BLaER1 treated with 17β-estradiol and CSF1 and Interleukin-3, amounts not matched to agents 10 nM and 100 nM (cell line): ENCODE results near the gene RPS6KA2.
A peak's percentile ranks its signal among the peaks of the same experiment; 100 is the strongest.
"Not testable (repeated sequence)": the region's sequence is repeated elsewhere in the genome, so short reads cannot be mapped to it uniquely, and the experiment has no call there.

Experiments
- H3K27ac ChIP-seq, 11 experiments: shearing (Covaris generic); formaldehyde crosslinking; 2 replicates each; pipeline ENCODE4 v1.8.1; 2022
- H3K27me3 ChIP-seq, 11 experiments: shearing (Covaris generic); formaldehyde crosslinking; 2 replicates each; pipeline ENCODE4 v1.8.1; 2022
- H3K36me3 ChIP-seq, 11 experiments: shearing (Covaris generic); formaldehyde crosslinking; 2 replicates each; pipeline ENCODE4 v1.8.1; 2022
- H3K4me1 ChIP-seq, 10 experiments: shearing (Covaris generic); formaldehyde crosslinking; 2 replicates each; pipeline ENCODE4 v1.8.1; 2022
- H3K4me2 ChIP-seq, 11 experiments: shearing (Covaris generic); formaldehyde crosslinking; 2 replicates each; pipeline ENCODE4 v1.8.1; 2022
- H3K4me3 ChIP-seq, 10 experiments: shearing (Covaris generic); formaldehyde crosslinking; 2 replicates each; pipeline ENCODE4 v1.8.1; 2022
- H3K9ac ChIP-seq, 11 experiments: shearing (Covaris generic); formaldehyde crosslinking; 2 replicates each; pipeline ENCODE4 v1.8.1; 2022
- H3K9me3 ChIP-seq, 11 experiments: shearing (Covaris generic); formaldehyde crosslinking; replicated peaks in 1 of 11; 2 replicates each; pipeline ENCODE4 v1.8.1; 2022
- H4K20me1 ChIP-seq, 11 experiments: shearing (Covaris generic); formaldehyde crosslinking; 2 replicates each; pipeline ENCODE4 v1.8.1; 2022
- Cebpa-rat ChIP-seq, 11 experiments: shearing (Covaris generic); IDR thresholded peaks; 2 replicates each; pipeline ENCODE4 v1.8.1; 2022

The RPS6KA2 gene

GRCh38 chr6:166538297-166539010 lies 88.6 kb downstream of the RPS6KA2 start:
- Histone ChIP-seq H3K27me3 (no peaks in the 10 kb centered on the region), H3K4me3 (no peak overlapping the region), H3K4me1 (peaks cover 32 to 50% (median 42%) of the 10 kb centered on the region in 10 experiments), H4K20me1 (peaks cover 0 to 28% (median 0%) of the 10 kb centered on the region in 11 experiments; a peak in 2 of 22 replicates), H3K4me2 (peak overlapping the region in 6 of 11 experiments; percentile 18 to 95 (median 87); a peak in 8 of 22 replicates), H3K9ac (no peak overlapping the region), H3K9me3 (no peaks in the 10 kb centered on the region), H3K36me3 (peaks cover 0 to 25% (median 0%) of the 10 kb centered on the region in 11 experiments; a peak in 3 of 22 replicates), H3K27ac (no peak overlapping the region)
- no peak for TF ChIP-seq Cebpa-rat (IDR thresholded peaks at IDR 0.05)

- no peak for TF ChIP-seq Cebpa-rat (IDR thresholded peaks at IDR 0.05)
- H3K4me2 ChIP-seq, result no peak overlapping the region
- peaks cover 0 to 50% (median 0%) of the 10 kb centered on the region in 11 experiments; a peak in 4 of 22 replicates for H3K36me3 ChIP-seq
- H3K27ac ChIP-seq, result no peak overlapping the region
- no peak overlapping the region for H3K9ac ChIP-seq
- H3K4me3 ChIP-seq, result no peak overlapping the region
- peaks cover 9 to 20% (median 14%) of the 10 kb centered on the region in 10 experiments for H3K4me1 ChIP-seq
- no peaks in the 10 kb centered on the region for H4K20me1 ChIP-seq
- no peaks in the 10 kb centered on the region for H3K27me3 ChIP-seq
- H3K9me3 ChIP-seq, result no peaks in the 10 kb centered on the region
Measured at GRCh38 chr6:166534658-166535406, 92.2 kb downstream of the RPS6KA2 start.

DNA sequence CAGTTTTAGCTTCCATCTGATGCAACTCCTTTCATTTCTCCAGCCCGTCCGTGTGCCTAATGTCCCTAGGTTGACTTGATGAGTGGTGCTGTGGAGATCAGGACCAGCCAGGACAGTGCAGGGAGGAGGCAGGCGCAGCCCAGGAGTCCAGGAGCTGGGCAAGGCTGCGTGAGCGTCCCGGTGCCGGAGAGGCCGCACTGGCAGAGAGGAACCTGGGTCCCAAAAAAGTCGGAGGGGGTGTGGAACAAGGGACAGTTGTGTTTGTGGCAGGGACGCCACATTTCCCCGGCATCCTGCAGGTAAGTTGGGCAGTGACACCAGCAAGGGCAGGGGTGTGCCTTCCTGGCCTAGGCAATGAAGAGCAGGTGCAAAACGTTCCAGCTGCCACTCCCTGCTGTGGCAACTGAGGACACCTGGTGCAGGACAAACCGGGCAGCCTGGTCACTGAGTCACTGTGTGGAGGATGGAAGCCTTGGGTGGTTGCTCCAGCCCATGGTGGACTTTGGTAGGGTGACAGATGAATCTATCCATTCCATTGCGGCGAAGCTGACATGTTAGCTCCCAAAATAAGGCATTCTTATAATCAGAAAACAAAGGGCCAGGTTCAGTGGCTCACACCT lies 93.7 kb downstream of the RPS6KA2 start:
- Histone ChIP-seq H3K27me3 (no peaks in the 10 kb centered on the region), H3K27ac (no peak overlapping the region), H3K9ac (no peak overlapping the region), H3K9me3 (peaks cover 0 to 4% (median 0%) of the 10 kb centered on the region in 11 experiments; a peak in 1 of 22 replicates), H3K4me2 (no peak overlapping the region), H3K4me3 (no peak overlapping the region), H3K4me1 (peaks cover 0 to 5% (median under 1%) of the 10 kb centered on the region in 10 experiments; a peak in 6 of 20 replicates), H3K36me3 (peaks cover 0 to 55% (median 0%) of the 10 kb centered on the region in 11 experiments; a peak in 4 of 22 replicates), H4K20me1 (no peaks in the 10 kb centered on the region)
- TF ChIP-seq Cebpa-rat (IDR thresholded peaks at IDR 0.05), result no peak

GRCh38 chr6:166532302-166532701 lies 94.7 kb downstream of the RPS6KA2 start:
- H3K4me1 ChIP-seq, result no peaks in the 10 kb centered on the region
- peaks cover 0 to 50% (median 0%) of the 10 kb centered on the region in 11 experiments; a peak in 4 of 22 replicates for H3K36me3 ChIP-seq
- no peaks in the 10 kb centered on the region for H4K20me1 ChIP-seq
- no peak overlapping the region for H3K4me3 ChIP-seq
- no peak for TF ChIP-seq Cebpa-rat (IDR thresholded peaks at IDR 0.05)
- no peak overlapping the region for H3K27ac ChIP-seq
- no peak overlapping the region for H3K4me2 ChIP-seq
- no peaks in the 10 kb centered on the region for H3K27me3 ChIP-seq
- H3K9ac ChIP-seq, result no peak overlapping the region
- peaks cover 0 to 5% (median 0%) of the 10 kb centered on the region in 11 experiments; a peak in 3 of 22 replicates for H3K9me3 ChIP-seq

DNA sequence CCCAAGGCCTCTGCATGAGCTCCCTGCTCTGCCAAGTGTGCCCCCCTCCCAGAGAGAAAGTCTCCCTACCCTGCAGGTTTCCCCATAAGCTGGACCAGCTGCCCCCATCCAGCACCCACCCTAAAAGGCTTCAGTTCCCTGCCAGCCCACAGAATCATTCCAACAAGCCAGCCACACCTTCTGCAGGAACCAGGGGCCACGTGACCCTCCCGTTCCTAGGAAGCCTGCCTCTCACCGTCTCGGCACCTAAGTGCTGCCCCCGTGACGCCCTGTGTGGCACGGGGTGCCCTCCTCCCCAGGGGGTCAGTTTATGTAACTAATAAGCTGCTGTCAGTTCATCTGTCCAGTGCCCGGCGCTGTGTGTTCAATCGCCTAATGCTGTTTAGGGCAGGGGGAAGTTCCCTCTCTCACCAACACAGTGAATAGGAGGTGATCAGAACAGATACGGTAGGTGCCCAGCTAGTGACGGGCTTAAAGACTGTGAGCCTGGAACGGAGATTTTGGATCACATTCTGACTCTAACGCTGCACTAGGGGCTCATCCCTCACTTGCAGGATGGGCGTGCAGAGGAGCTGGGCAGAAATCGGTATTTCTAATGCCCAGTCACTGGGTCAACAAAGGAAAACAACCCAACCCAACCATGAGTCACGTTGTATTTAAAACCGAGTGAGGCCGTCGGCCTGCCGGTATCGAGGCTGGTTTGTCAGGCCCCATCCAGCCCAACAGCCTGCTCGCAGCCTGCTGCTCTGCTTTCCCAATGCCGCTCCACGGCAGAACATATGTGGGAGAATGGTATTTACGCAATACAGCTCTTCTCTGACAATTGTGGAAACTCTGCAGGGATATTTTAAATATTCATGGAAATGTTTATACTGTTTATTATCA lies 96.6 kb downstream of the RPS6KA2 start:
- Histone ChIP-seq H3K4me2 (no peak overlapping the region), H3K27ac (no peak overlapping the region), H3K36me3 (peaks cover 0 to 51% (median 0%) of the 10 kb centered on the region in 11 experiments; a peak in 5 of 22 replicates), H4K20me1 (no peaks in the 10 kb centered on the region), H3K27me3 (no peaks in the 10 kb centered on the region), H3K9me3 (peaks cover 0 to 9% (median 0%) of the 10 kb centered on the region in 11 experiments; a peak in 4 of 22 replicates), H3K4me1 (no peaks in the 10 kb centered on the region), H3K9ac (no peak overlapping the region), H3K4me3 (no peak overlapping the region)
- peak in 1 of 11 experiments; percentile 10; a peak in 1 of 22 replicates for TF ChIP-seq Cebpa-rat (IDR thresholded peaks at IDR 0.05)

- no peak for TF ChIP-seq Cebpa-rat (IDR thresholded peaks at IDR 0.05)
- no peak overlapping the region for H3K9ac ChIP-seq
- H3K27ac ChIP-seq, result no peak overlapping the region
- peaks cover 0 to 52% (median 0%) of the 10 kb centered on the region in 11 experiments; a peak in 5 of 22 replicates for H3K36me3 ChIP-seq
- no peaks in the 10 kb centered on the region for H3K4me1 ChIP-seq
- H3K27me3 ChIP-seq, result no peaks in the 10 kb centered on the region
- no peak overlapping the region for H3K4me2 ChIP-seq
- H3K9me3 ChIP-seq, result peaks cover 0 to 9% (median 0%) of the 10 kb centered on the region in 11 experiments; a peak in 4 of 22 replicates
- no peak overlapping the region for H3K4me3 ChIP-seq
- H4K20me1 ChIP-seq, result no peaks in the 10 kb centered on the region
Measured at GRCh38 chr6:166529586-166529985, 97.5 kb downstream of the RPS6KA2 start.

GRCh38 chr6:166529058-166529457 lies 98.0 kb downstream of the RPS6KA2 start:
- H3K27me3 ChIP-seq, H4K20me1 ChIP-seq, H3K27ac ChIP-seq, H3K4me2 ChIP-seq, H3K4me1 ChIP-seq, H3K9ac ChIP-seq, H3K4me3 ChIP-seq, H3K9me3 ChIP-seq: not testable (repeated sequence)
- peaks cover 0 to 52% (median 0%) of the 10 kb centered on the region in 11 experiments; a peak in 5 of 22 replicates for H3K36me3 ChIP-seq

DNA sequence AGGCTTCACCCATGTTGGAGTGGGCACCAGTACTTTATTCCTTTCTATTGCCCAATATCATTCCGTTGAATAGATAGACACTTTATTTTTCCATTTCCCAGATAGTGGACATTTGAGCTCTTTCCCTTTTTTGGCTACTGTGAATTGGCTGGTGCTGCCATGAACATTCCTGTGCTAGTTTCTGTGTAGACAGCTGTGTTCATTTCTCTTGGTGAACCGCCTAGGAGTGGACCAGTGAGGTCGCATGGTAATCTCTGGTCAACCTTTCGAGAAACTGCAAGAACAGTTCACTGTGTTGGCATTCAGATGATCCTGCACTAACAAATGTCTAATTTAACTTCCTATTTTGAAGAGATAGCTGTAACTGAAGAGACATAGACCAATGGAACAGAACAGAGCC lies 99.2 kb downstream of the RPS6KA2 start:
- Histone ChIP-seq H3K9me3 (peaks cover 0 to 9% (median 0%) of the 10 kb centered on the region in 11 experiments; a peak in 4 of 22 replicates), H3K4me2 (no peak overlapping the region), H3K4me3 (no peak overlapping the region), H3K27ac (no peak overlapping the region), H3K4me1 (no peaks in the 10 kb centered on the region), H3K36me3 (peaks cover 0 to 49% (median 0%) of the 10 kb centered on the region in 11 experiments; a peak in 5 of 22 replicates), H3K9ac (no peak overlapping the region), H3K27me3 (no peaks in the 10 kb centered on the region), H4K20me1 (no peaks in the 10 kb centered on the region; a peak in 1 of 22 replicates)
- TF ChIP-seq Cebpa-rat (IDR thresholded peaks at IDR 0.05), result no peak
